GM23338 (cell line): Measurements from ENCODE around the gene ISOC2. TPM values are rescaled to one million over a fixed set of nuclear protein-coding genes. Genes with fewer than 3 reads are reported as not detected.

Experiments used
- ATAC-seq: fragments of 200-7000 bp; cut with Tn5 transposase; 3 replicates; pipeline ENCODE4 v1.9.1; 2020
- DNase-seq: peaks from one replicate; pipeline ENCODE4 v3.0.0-alpha.2; 2015; ENCODE audit warnings: low spot score
- H2AFZ ChIP-seq: fragments of 200-600 bp; sonication (generic); 2 replicates; pipeline ENCODE4 v1.8.0; 2016; ENCODE audit warnings: antibody characterized with exemption, mild to moderate bottlenecking, moderate library complexity
- H3F3A ChIP-seq: fragments of 200-600 bp; sonication (generic); replicated peaks from 2 replicates; pipeline ENCODE4 v1.8.0; 2017; ENCODE audit warnings: antibody characterized with exemption, mixed run types, low read depth
- H3K27ac ChIP-seq: fragments of 200-600 bp; sonication (generic); 2 replicates; pipeline ENCODE4 v1.6.1; 2016; ENCODE audit warnings: low read depth
- H3K27me3 ChIP-seq: fragments of 200-600 bp; sonication (generic); 2 replicates; pipeline ENCODE4 v1.8.0; 2016; ENCODE audit warnings: mild to moderate bottlenecking, mixed run types, moderate library complexity; ENCODE audit not compliant: insufficient read depth
- H3K36me3 ChIP-seq: fragments of 200-600 bp; sonication (generic); 2 replicates; pipeline ENCODE4 v1.8.0; 2016; ENCODE audit warnings: mild to moderate bottlenecking; ENCODE audit not compliant: insufficient read depth
- H3K4me1 ChIP-seq: fragments of 200-600 bp; sonication (generic); 2 replicates; pipeline ENCODE4 v1.8.0; 2016; ENCODE audit warnings: mild to moderate bottlenecking, moderate library complexity; ENCODE audit not compliant: insufficient read depth
- H3K4me2 ChIP-seq: fragments of 200-600 bp; sonication (generic); 2 replicates; pipeline ENCODE4 v1.7.1; 2017; ENCODE audit warnings: mixed run types
- H3K4me3 ChIP-seq: fragments of 200-600 bp; sonication (generic); 2 replicates; pipeline ENCODE4 v1.6.1; 2016; ENCODE audit warnings: mixed run types
- H3K79me2 ChIP-seq: fragments of 200-600 bp; sonication (generic); replicated peaks from 2 replicates; pipeline ENCODE4 v1.8.0; 2017; ENCODE audit warnings: mild to moderate bottlenecking; ENCODE audit not compliant: insufficient read depth
- H3K9me2 ChIP-seq: fragments of 200-600 bp; sonication (generic); 2 replicates; pipeline ENCODE4 v1.8.0; 2017; ENCODE audit not compliant: insufficient read depth
- H4K20me1 ChIP-seq: fragments of 200-600 bp; sonication (generic); replicated peaks from 2 replicates; pipeline ENCODE4 v1.8.0; 2017; ENCODE audit warnings: mild to moderate bottlenecking; ENCODE audit not compliant: insufficient read depth
- H3K27ac Mint-ChIP-seq: 2 replicates; pipeline ENCODE4 v1.8.0; 2020; ENCODE audit warnings: inconsistent platforms, mild to moderate bottlenecking, moderate library complexity, mixed read lengths
- H3K27me3 Mint-ChIP-seq: 3 replicates; pipeline ENCODE4 v1.8.0; 2022; ENCODE audit warnings: low read depth, mild to moderate bottlenecking, moderate library complexity, mixed read lengths, inconsistent platforms; ENCODE audit not compliant: insufficient read depth, poor library complexity
- H3K36me3 Mint-ChIP-seq: 3 replicates; pipeline ENCODE4 v1.8.0; 2021; ENCODE audit warnings: low read depth, mild to moderate bottlenecking, inconsistent platforms, moderate library complexity, mixed read lengths
- H3K4me1 Mint-ChIP-seq: 3 replicates; pipeline ENCODE4 v1.8.0; 2020; ENCODE audit warnings: mild to moderate bottlenecking, inconsistent platforms, mixed read lengths
- H3K4me3 Mint-ChIP-seq: 3 replicates; pipeline ENCODE4 v1.8.0; 2021; ENCODE audit warnings: moderate library complexity, mild to moderate bottlenecking, inconsistent platforms, mixed read lengths
- H3K9me3 Mint-ChIP-seq: 3 replicates; pipeline ENCODE4 v1.8.0; 2020; ENCODE audit warnings: moderate library complexity, mild to moderate bottlenecking, inconsistent platforms, mixed read lengths
- CREB1 ChIP-seq: fragments of 250-450 bp; sonication (Bioruptor Pico); IDR thresholded peaks from 2 replicates; pipeline ENCODE4 v1.5.0; 2020; ENCODE audit warnings: low read depth, mild to moderate bottlenecking, moderate library complexity
- EZH2 ChIP-seq: fragments of 200-600 bp; sonication (generic); IDR thresholded peaks from one replicate; pipeline ENCODE4 v1.8.0; 2017; ENCODE audit warnings: antibody characterized with exemption, mild to moderate bottlenecking, low read depth; ENCODE audit not compliant: unreplicated experiment
- EZH2phosphoT487 ChIP-seq: fragments of 200-600 bp; sonication (generic); IDR thresholded peaks from one replicate; pipeline ENCODE4 v1.8.1; 2018; ENCODE audit warnings: antibody characterized with exemption; ENCODE audit not compliant: unreplicated experiment
- JUNB ChIP-seq: IDR thresholded peaks from one replicate; pipeline ENCODE4 v1.6.1; 2016; ENCODE audit warnings: antibody characterized with exemption; ENCODE audit not compliant: unreplicated experiment
- NANOG ChIP-seq: IDR thresholded peaks from 2 replicates; pipeline ENCODE4 v1.6.1; 2016; ENCODE audit warnings: antibody characterized with exemption, borderline replicate concordance
- POLR2AphosphoS5 ChIP-seq: IDR thresholded peaks from 2 replicates; pipeline ENCODE4 v1.6.1; 2016; ENCODE audit warnings: antibody characterized with exemption, low read depth
- ZNF114 ChIP-seq: fragments of 250-450 bp; sonication (Bioruptor Pico); IDR thresholded peaks from 2 replicates; pipeline ENCODE4 v1.5.0; 2020; ENCODE audit warnings: mild to moderate bottlenecking, moderate library complexity
- polyA plus RNA-seq: library from polyadenylated mRNA; unstranded; fragments of >200 nt; fragmentation: Nextera tagmentation; extraction: Ambion mirVana; gene quantifications from 2 replicates; pipeline ENCODE4 v1.2.1, GENCODE V29; 2016
- total RNA-seq: library from RNA; depleted of rRNA; stranded (reverse); fragments of >200 nt; shearing (Covaris generic); gene quantifications from 2 replicates; pipeline ENCODE4 v1.2.3, GENCODE V29; 2014
- TF ChIP-seq, protein P1 (sequence below), 2 experiments: fragments of 200-600 bp in 1 of 2; sonication (generic) in 1 of 2; conservative IDR thresholded peaks; 2 replicates each; pipeline versions ENCODE4 v1.5.1 to v1.6.1; 2016 to 2017; ENCODE audit warnings: antibody characterized with exemption in 2 of 2, low read depth in 2 of 2, mild to moderate bottlenecking in 2 of 2, moderate library complexity in 1 of 2
- TF ChIP-seq, protein P2 (sequence below): fragments of 250-450 bp; sonication (Bioruptor Pico); IDR thresholded peaks from 2 replicates; pipeline ENCODE4 v1.5.0; 2020; ENCODE audit warnings: mild to moderate bottlenecking, moderate library complexity
- TF ChIP-seq, protein P3 (sequence below): IDR thresholded peaks from 2 replicates; pipeline ENCODE4 v1.6.1; 2016; ENCODE audit warnings: antibody characterized with exemption

The ISOC2 gene
- total and polyA plus RNA-seq, 2 experiments from 2014 or later, result 62.6 to 85.2 TPM

DNA sequence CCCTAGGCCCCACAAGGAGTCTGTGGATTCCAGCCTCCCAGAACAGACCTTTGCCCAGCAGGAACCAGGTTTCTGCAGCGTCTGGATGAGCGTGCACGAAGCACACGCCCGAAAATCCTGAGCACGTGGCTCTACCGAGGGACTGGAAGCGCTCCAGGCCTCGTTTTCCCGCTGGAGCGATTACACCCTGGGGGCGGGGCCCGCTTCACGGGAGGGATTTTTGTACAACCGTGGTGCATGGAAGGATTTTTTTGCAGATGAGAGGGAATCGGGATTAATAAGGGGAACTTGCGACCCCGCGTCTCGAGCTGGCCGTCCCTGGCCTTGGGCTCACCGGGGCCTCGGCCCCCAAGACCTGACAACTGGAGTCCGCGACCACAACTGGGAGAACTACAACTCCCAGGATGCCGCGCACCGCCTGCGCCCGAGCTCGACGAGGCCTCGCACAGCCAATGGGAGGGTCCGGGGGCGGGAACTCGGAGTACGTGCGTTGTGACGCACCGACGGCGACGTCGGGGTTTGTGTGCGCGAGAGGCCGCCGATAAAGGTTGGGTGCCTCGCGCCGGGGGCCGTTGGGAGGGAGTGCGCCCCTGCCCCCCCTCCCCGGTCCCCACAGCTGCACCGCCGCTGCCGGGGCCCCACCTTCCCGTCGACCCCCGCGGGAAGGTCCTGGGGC is 14.8 kb upstream of the ISOC2 start, which contains the start of gene ZNF628:
ZNF628 (plus strand) TSS at position 518 of the 676 bp plus-strand sequence. CDS start 3,294 bp downstream, outside the sequence.
- Histone ChIP-seq H3K36me3 (no peaks in the 10 kb centered on the region), H3K4me1 (peaks cover 13% of the 10 kb centered on the region; the same call in 1 of the 2 replicates), H3K4me2 (peak within 1 kb of the TSS; percentile 80), H3K27ac (peak within 1 kb of the TSS; percentile 56; the same call in 1 of the 2 replicates), H4K20me1 (no peaks in the 10 kb centered on the region), H3K79me2 (peaks cover 9% of the 10 kb centered on the region), H3K27me3 (no peaks in the 10 kb centered on the region), H3K4me3 (peak within 1 kb of the TSS; percentile 67), H2AFZ (peak within 1 kb of the TSS; percentile 69), H3K9me2 (no peaks in the 10 kb centered on the region), H3F3A (peaks cover 24% of the 10 kb centered on the region; the same call in 1 of the 2 replicates)
- TF ChIP-seq, protein P1, sequence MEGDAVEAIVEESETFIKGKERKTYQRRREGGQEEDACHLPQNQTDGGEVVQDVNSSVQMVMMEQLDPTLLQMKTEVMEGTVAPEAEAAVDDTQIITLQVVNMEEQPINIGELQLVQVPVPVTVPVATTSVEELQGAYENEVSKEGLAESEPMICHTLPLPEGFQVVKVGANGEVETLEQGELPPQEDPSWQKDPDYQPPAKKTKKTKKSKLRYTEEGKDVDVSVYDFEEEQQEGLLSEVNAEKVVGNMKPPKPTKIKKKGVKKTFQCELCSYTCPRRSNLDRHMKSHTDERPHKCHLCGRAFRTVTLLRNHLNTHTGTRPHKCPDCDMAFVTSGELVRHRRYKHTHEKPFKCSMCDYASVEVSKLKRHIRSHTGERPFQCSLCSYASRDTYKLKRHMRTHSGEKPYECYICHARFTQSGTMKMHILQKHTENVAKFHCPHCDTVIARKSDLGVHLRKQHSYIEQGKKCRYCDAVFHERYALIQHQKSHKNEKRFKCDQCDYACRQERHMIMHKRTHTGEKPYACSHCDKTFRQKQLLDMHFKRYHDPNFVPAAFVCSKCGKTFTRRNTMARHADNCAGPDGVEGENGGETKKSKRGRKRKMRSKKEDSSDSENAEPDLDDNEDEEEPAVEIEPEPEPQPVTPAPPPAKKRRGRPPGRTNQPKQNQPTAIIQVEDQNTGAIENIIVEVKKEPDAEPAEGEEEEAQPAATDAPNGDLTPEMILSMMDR (conservative IDR thresholded peaks at IDR 0.05; ENCODE audit: low read depth in 2 of 2), result no peak
- no peak for TF ChIP-seq EZH2phosphoT487
- TF ChIP-seq, protein P2, sequence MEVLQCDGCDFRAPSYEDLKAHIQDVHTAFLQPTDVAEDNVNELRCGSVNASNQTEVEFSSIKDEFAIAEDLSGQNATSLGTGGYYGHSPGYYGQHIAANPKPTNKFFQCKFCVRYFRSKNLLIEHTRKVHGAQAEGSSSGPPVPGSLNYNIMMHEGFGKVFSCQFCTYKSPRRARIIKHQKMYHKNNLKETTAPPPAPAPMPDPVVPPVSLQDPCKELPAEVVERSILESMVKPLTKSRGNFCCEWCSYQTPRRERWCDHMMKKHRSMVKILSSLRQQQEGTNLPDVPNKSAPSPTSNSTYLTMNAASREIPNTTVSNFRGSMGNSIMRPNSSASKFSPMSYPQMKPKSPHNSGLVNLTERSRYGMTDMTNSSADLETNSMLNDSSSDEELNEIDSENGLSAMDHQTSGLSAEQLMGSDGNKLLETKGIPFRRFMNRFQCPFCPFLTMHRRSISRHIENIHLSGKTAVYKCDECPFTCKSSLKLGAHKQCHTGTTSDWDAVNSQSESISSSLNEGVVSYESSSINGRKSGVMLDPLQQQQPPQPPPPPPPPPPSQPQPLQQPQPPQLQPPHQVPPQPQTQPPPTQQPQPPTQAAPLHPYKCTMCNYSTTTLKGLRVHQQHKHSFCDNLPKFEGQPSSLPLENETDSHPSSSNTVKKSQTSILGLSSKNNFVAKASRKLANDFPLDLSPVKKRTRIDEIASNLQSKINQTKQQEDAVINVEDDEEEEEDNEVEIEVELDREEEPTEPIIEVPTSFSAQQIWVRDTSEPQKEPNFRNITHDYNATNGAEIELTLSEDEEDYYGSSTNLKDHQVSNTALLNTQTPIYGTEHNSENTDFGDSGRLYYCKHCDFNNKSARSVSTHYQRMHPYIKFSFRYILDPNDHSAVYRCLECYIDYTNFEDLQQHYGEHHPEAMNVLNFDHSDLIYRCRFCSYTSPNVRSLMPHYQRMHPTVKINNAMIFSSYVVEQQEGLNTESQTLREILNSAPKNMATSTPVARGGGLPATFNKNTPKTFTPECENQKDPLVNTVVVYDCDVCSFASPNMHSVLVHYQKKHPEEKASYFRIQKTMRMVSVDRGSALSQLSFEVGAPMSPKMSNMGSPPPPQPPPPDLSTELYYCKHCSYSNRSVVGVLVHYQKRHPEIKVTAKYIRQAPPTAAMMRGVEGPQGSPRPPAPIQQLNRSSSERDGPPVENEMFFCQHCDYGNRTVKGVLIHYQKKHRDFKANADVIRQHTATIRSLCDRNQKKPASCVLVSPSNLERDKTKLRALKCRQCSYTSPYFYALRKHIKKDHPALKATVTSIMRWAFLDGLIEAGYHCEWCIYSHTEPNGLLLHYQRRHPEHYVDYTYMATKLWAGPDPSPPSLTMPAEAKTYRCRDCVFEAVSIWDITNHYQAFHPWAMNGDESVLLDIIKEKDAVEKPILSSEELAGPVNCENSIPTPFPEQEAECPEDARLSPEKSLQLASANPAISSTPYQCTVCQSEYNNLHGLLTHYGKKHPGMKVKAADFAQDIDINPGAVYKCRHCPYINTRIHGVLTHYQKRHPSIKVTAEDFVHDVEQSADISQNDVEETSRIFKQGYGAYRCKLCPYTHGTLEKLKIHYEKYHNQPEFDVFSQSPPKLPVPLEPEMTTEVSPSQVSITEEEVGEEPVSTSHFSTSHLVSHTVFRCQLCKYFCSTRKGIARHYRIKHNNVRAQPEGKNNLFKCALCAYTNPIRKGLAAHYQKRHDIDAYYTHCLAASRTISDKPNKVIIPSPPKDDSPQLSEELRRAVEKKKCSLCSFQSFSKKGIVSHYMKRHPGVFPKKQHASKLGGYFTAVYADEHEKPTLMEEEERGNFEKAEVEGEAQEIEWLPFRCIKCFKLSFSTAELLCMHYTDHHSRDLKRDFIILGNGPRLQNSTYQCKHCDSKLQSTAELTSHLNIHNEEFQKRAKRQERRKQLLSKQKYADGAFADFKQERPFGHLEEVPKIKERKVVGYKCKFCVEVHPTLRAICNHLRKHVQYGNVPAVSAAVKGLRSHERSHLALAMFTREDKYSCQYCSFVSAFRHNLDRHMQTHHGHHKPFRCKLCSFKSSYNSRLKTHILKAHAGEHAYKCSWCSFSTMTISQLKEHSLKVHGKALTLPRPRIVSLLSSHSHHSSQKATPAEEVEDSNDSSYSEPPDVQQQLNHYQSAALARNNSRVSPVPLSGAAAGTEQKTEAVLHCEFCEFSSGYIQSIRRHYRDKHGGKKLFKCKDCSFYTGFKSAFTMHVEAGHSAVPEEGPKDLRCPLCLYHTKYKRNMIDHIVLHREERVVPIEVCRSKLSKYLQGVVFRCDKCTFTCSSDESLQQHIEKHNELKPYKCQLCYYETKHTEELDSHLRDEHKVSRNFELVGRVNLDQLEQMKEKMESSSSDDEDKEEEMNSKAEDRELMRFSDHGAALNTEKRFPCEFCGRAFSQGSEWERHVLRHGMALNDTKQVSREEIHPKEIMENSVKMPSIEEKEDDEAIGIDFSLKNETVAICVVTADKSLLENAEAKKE (CRISPR knock-in tag), result no peak
- TF ChIP-seq POLR2AphosphoS5, result peak; percentile 46
- TF ChIP-seq ZNF114, result no peak
- TF ChIP-seq, protein P3, sequence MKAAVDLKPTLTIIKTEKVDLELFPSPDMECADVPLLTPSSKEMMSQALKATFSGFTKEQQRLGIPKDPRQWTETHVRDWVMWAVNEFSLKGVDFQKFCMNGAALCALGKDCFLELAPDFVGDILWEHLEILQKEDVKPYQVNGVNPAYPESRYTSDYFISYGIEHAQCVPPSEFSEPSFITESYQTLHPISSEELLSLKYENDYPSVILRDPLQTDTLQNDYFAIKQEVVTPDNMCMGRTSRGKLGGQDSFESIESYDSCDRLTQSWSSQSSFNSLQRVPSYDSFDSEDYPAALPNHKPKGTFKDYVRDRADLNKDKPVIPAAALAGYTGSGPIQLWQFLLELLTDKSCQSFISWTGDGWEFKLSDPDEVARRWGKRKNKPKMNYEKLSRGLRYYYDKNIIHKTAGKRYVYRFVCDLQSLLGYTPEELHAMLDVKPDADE, result peak; percentile 89
- peak; percentile 97 for TF ChIP-seq CREB1 (CRISPR knock-in tag)
- TF ChIP-seq EZH2, result no peak
- no peak for TF ChIP-seq JUNB
- no peak for TF ChIP-seq NANOG
- peaks cover 9% of the 10 kb centered on the region; the same call in 2 of the 3 replicates for H3K36me3 Mint-ChIP-seq
- H3K9me3 Mint-ChIP-seq, result peaks cover 3% of the 10 kb centered on the region; the same call in 2 of the 3 replicates
- peak within 1 kb of the TSS; percentile 90 for H3K4me3 Mint-ChIP-seq
- peaks cover 37% of the 10 kb centered on the region for H3K4me1 Mint-ChIP-seq
- H3K27ac Mint-ChIP-seq, result peak within 1 kb of the TSS; percentile 99
- DNase-seq (peak; percentile 99), ATAC-seq (peak; percentile 84)
- peaks cover 23% of the 10 kb centered on the region for H3K27me3 Mint-ChIP-seq
